ENCODE data around the gene KRTAP13-4.

Gene KRTAP13-4, protein sequence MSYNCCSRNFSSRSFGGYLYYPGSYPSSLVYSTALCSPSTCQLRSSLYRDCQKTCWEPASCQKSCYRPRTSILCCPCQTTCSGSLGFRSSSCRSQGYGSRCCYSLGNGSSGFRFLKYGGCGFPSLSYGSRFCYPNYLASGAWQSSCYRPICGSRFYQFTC
- 0 reads per million in 9 experiments for total RNA-seq

DNA sequence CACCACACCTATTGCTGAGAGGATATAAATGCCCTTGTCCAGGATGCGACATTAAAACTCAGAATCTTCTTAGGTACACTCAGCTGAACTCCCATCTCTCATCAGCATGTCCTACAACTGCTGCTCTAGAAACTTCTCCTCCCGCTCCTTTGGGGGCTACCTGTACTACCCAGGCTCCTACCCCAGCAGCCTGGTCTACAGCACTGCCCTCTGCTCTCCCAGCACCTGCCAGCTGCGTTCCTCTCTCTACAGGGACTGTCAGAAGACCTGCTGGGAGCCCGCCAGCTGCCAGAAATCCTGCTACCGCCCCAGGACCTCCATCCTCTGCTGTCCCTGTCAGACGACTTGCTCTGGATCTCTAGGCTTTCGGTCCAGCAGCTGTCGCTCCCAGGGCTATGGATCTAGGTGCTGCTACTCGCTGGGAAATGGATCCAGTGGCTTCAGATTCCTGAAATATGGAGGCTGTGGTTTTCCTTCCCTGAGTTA is at the start of gene KRTAP13-4:
Gene KRTAP13-4, plus strand, starts transcription at position 51 of the 486 bp plus-strand sequence. Its CDS starts 56 bp downstream, at position 107.
- ATAC-seq (replicated peaks) (no peak), DNase-seq (no peak)
- H3K4me3 Mint-ChIP-seq, result no peak within 1 kb of the TSS
- no peaks in the 10 kb centered on the region for H3K27me3 Mint-ChIP-seq
- H3K36me3 Mint-ChIP-seq (ENCODE audit: insufficient read depth), result no peaks in the 10 kb centered on the region
- H3K9me3 Mint-ChIP-seq, result peaks cover 7 to 8% of the 10 kb centered on the region in 2 donors
- no peak within 1 kb of the TSS for H3K27ac Mint-ChIP-seq
- no peaks in the 10 kb centered on the region for H3K4me1 Mint-ChIP-seq (ENCODE audit: low read depth in 2 of 2)

- Mint-ChIP-seq H3K27me3 (no peaks in the 10 kb centered on the region), H3K27ac (no peak overlapping the region), H3K4me3 (no peak overlapping the region), H3K36me3 (ENCODE audit: insufficient read depth) (no peaks in the 10 kb centered on the region), H3K4me1 (ENCODE audit: low read depth in 2 of 2) (no peaks in the 10 kb centered on the region), H3K9me3 (peaks cover 7 to 8% of the 10 kb centered on the region in 2 donors)
- DNase-seq (no peak), ATAC-seq (replicated peaks) (no peak)
Observed at GRCh38 chr21:30382201-30382600, 47.8 kb upstream of the KRTAP13-4 start.

- Mint-ChIP-seq H3K27ac (no peak overlapping the region), H3K9me3 (peaks cover 10 to 11% of the 10 kb centered on the region in 2 donors), H3K4me3 (no peak overlapping the region), H3K4me1 (ENCODE audit: low read depth in 2 of 2) (no peaks in the 10 kb centered on the region), H3K36me3 (ENCODE audit: insufficient read depth) (no peaks in the 10 kb centered on the region), H3K27me3 (no peaks in the 10 kb centered on the region)
- DNase-seq, result no peak
- ATAC-seq (replicated peaks), result no peak
Observed at GRCh38 chr21:30391492-30392025, 38.5 kb upstream of the KRTAP13-4 start.

DNA sequence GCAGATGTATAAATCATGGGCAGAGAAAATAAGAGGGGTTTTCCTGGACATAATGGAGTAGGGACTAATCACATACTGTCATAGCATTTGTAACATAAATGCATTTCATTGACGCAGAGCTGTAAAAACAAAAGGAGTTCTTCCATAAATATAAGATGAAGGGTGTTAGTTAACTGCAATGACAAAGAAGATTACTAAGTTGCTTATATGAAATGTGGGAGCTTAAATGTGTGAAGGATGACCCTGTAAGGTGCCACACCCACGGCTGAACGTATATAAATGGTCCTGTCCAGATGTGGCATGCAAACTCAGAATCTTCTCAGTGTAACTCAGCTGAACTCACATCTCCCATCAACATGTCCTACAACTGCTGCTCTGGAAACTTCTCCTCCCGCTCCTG is 34.3 kb upstream of the KRTAP13-4 start, which contains the start of gene KRTAP13-1:
Gene KRTAP13-1, plus strand, starts transcription at position 301 of the 400 bp plus-strand sequence. Its CDS starts 56 bp downstream, at position 357.
- Mint-ChIP-seq H3K27ac (no peak within 1 kb of the TSS), H3K9me3 (peaks cover 2 to 7% of the 10 kb centered on the region in 2 donors), H3K4me3 (no peak within 1 kb of the TSS), H3K36me3 (ENCODE audit: insufficient read depth) (no peaks in the 10 kb centered on the region), H3K27me3 (no peaks in the 10 kb centered on the region), H3K4me1 (ENCODE audit: low read depth in 2 of 2) (no peaks in the 10 kb centered on the region)
- no peak for ATAC-seq (replicated peaks)
- DNase-seq, result no peak

DNA sequence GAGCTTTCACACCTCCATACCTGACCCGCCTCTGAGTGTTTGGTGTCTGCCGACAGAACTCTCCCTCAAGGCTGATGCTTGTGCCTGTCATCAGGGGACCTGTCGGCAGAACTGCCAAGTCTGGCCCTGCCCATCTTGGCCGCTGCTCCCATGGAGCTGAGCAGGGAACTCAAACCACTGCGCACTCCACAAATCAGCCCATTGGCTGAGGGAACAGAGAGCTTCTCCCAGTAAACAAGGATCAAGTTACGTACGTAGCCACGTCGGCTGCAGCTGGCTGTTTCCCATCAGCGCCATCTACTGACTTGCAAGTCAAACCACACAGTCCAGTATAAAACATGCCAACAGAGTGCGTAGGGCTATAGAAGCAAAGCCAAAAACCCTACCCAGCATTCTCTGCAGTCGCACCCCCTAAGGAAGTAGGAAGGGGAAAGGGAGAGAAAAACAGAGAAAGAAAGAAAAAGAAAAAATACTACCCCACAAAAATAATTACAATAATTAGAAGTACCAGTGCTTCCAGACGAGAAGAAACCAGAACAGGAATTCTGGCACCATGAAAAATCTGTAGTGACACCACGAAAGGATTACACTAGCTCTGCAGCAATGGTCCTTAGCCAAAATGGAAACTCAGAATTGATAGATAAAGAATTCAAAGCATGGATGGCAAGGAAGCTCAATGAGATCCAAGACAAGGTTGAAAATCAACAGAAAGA is 21.1 kb upstream of the KRTAP13-4 start:
- Mint-ChIP-seq H3K9me3 (peaks cover 5 to 14% of the 10 kb centered on the region in 2 donors), H3K4me1 (ENCODE audit: low read depth in 2 of 2) (no peaks in the 10 kb centered on the region), H3K4me3 (no peak overlapping the region), H3K36me3 (ENCODE audit: insufficient read depth) (no peaks in the 10 kb centered on the region), H3K27me3 (no peaks in the 10 kb centered on the region), H3K27ac (no peak overlapping the region)
- DNase-seq, result no peak
- no peak for ATAC-seq (replicated peaks)

DNA sequence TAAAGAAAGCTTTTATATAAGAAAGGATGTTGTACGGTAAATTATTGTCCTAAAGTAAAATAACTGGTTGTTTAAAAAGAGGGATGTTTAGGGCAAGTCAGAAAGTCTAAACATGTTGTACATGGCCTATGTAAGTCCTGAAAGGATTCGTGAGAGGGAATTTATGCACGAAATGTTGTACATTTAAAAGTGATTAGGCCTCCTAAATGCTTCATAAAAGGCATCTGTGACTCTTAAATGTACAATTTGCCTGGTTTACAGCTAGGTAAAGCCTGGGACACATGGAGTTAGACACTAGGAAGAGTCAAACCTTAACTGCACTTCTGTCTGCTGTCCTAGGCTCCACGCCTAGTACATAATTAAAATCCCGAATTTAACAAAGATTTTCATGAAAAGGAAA is 14.0 kb upstream of the KRTAP13-4 start:
- Mint-ChIP-seq H3K27me3 (no peaks in the 10 kb centered on the region), H3K9me3 (peaks cover 0 to 2% of the 10 kb centered on the region in 2 donors), H3K27ac (no peak overlapping the region), H3K4me3 (no peak overlapping the region), H3K4me1 (ENCODE audit: low read depth in 2 of 2) (no peaks in the 10 kb centered on the region), H3K36me3 (ENCODE audit: insufficient read depth) (no peaks in the 10 kb centered on the region)
- no peak for ATAC-seq (replicated peaks)
- DNase-seq, result no peak

DNA sequence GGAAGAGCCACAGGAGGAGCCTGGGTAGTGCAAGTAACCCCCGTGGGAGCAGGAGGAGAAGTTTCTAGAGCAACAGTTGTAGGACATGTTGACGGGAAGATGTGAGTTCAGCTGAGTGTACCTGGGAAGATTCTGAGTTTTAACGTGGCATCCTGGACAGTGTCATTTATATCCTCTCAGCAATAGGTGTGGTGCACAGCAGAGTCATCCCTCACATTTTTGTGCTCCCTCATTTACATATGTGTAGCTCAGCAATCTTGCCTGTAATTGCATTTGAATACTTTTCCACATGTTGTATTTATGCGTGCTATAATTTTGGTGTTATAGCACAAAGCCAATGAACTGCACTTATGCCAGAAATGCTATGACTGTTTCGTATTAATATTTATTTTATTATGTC is 4.2 kb upstream of the KRTAP13-4 start, which contains the start of gene KRTAP13-3:
Gene KRTAP13-3, minus strand, starts transcription at position 101 of the 400 bp plus-strand sequence. Its CDS starts 14 bp downstream, at position 87.
- no peaks in the 10 kb centered on the region for H3K27me3 Mint-ChIP-seq
- peaks cover 4 to 7% of the 10 kb centered on the region in 2 donors for H3K9me3 Mint-ChIP-seq
- H3K27ac Mint-ChIP-seq, result no peak within 1 kb of the TSS
- H3K4me1 Mint-ChIP-seq (ENCODE audit: low read depth in 2 of 2), result no peaks in the 10 kb centered on the region
- no peak within 1 kb of the TSS for H3K4me3 Mint-ChIP-seq
- no peaks in the 10 kb centered on the region for H3K36me3 Mint-ChIP-seq (ENCODE audit: insufficient read depth)
- ATAC-seq (replicated peaks) (no peak), DNase-seq (no peak)

DNA sequence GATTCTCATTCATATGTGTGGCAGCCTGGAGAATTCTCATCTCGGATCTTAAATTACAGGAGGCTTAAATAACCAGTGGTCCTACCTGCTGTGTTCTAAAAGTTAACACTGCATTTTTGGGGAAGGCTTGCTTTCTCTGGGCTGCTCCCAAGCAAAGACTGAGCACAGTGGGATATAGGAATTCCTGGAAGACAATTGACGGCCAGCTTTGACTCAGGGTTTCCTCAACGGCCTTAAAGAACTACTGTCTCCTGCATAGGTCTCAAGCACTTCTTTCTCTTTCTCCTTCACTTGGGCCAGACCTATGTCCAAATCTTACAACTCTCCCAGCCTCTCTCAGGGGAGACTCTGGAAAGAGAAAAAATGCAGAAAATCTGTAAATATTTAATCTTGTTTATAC is 3.3 kb upstream of the KRTAP13-4 start:
- Mint-ChIP-seq H3K36me3 (ENCODE audit: insufficient read depth) (no peaks in the 10 kb centered on the region), H3K27ac (no peak overlapping the region), H3K4me3 (no peak overlapping the region), H3K9me3 (peaks cover 7 to 8% of the 10 kb centered on the region in 2 donors), H3K27me3 (no peaks in the 10 kb centered on the region), H3K4me1 (ENCODE audit: low read depth in 2 of 2) (no peaks in the 10 kb centered on the region)
- no peak for DNase-seq
- ATAC-seq (replicated peaks), result no peak

DNA sequence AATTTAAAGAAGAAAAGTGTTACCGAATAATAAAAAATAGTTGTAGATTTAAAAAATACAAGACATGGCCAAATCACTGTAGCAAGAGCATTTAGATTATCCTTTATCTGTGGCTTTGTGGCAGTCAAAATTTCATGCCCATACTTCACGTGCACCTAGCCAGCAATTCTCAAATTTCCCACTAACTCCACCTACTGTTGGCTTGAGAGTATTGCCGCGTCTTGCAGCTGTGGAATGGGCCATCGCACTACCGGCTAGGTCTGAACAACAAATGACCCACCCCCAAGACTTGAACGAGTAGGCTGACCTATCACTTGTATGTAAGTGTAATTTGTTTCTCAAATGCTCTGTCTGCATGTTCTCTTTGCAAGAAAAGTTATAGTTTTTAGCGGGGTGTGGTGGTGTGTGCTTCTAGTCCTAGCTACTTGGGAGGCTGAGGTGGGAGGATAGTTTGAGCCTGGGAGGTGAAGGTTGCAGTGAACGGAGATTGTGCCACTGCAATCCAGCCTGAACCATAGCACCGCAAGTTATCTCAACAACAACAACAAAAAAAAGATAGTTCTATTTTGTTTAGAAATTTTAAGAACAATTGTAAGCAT is 4.1 kb downstream of the KRTAP13-4 start:
- Mint-ChIP-seq H3K36me3 (ENCODE audit: insufficient read depth) (no peaks in the 10 kb centered on the region), H3K9me3 (peaks cover 4 to 7% of the 10 kb centered on the region in 2 donors)
- no peak for DNase-seq

GRCh38 chr21:30437010-30437565 is 7.1 kb downstream of the KRTAP13-4 start:
- Mint-ChIP-seq H3K4me3 (no peak overlapping the region), H3K36me3 (ENCODE audit: insufficient read depth) (no peaks in the 10 kb centered on the region), H3K4me1 (ENCODE audit: low read depth in 2 of 2) (no peaks in the 10 kb centered on the region), H3K9me3 (peaks cover 0 to 8% of the 10 kb centered on the region in 2 donors), H3K27me3 (no peaks in the 10 kb centered on the region), H3K27ac (no peak overlapping the region)
- ATAC-seq (replicated peaks) (no peak), DNase-seq (no peak)

More for the DNA sequence above, 4.1 kb downstream of the KRTAP13-4 start:
- no peak for ATAC-seq (replicated peaks)
- H3K4me1 Mint-ChIP-seq (ENCODE audit: low read depth in 2 of 2), result no peaks in the 10 kb centered on the region
- no peaks in the 10 kb centered on the region for H3K27me3 Mint-ChIP-seq
- H3K27ac Mint-ChIP-seq, result no peak overlapping the region
- no peak overlapping the region for H3K4me3 Mint-ChIP-seq

DNA sequence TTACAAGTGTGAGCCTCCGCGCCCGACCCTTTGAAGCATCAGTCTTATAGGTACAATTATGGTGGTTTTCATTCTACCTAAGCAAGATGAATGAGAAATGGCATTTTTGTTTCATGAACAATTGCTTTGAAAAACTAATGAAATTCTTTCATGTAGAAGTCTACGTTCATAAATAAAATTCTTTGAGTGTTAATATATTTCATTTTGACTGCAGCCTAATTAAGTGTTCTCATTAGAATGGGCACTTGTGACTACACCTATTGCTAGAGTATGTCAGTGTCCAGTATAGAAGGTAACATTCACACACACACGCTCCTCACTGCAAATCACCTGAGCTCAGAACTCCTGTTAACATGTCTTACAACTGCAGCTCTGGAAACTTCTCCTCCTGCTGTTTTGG is 10.0 kb downstream of the KRTAP13-4 start, which contains the start of gene KRTAP15-1:
Gene KRTAP15-1, plus strand, starts transcription at position 301 of the 400 bp plus-strand sequence. Its CDS starts 53 bp downstream, at position 354.
- H3K9me3 Mint-ChIP-seq, result peaks cover 0 to 8% of the 10 kb centered on the region in 2 donors
- no peak within 1 kb of the TSS for H3K4me3 Mint-ChIP-seq
- H3K27ac Mint-ChIP-seq, result no peak within 1 kb of the TSS
- no peaks in the 10 kb centered on the region for H3K36me3 Mint-ChIP-seq (ENCODE audit: insufficient read depth)
- DNase-seq (no peak), ATAC-seq (replicated peaks) (no peak)
- no peaks in the 10 kb centered on the region for H3K4me1 Mint-ChIP-seq (ENCODE audit: low read depth in 2 of 2)
- H3K27me3 Mint-ChIP-seq, result no peaks in the 10 kb centered on the region

- H3K36me3 Mint-ChIP-seq (ENCODE audit: insufficient read depth), result no peaks in the 10 kb centered on the region
- H3K4me1 Mint-ChIP-seq (ENCODE audit: low read depth in 2 of 2), result no peaks in the 10 kb centered on the region
- ATAC-seq (replicated peaks) (no peak), DNase-seq (no peak)
- H3K27ac Mint-ChIP-seq, result no peak overlapping the region
- H3K9me3 Mint-ChIP-seq, result peaks cover 0 to 11% of the 10 kb centered on the region in 2 donors
- no peaks in the 10 kb centered on the region for H3K27me3 Mint-ChIP-seq
- no peak overlapping the region for H3K4me3 Mint-ChIP-seq
Observed at GRCh38 chr21:30443226-30443625, 13.2 kb downstream of the KRTAP13-4 start.

GRCh38 chr21:30444204-30444603 is 14.2 kb downstream of the KRTAP13-4 start:
- no peaks in the 10 kb centered on the region for H3K4me1 Mint-ChIP-seq (ENCODE audit: low read depth in 2 of 2)
- H3K27me3 Mint-ChIP-seq, result no peaks in the 10 kb centered on the region
- no peak for DNase-seq
- no peak for ATAC-seq (replicated peaks)
- H3K27ac Mint-ChIP-seq, result no peak overlapping the region
- no peak overlapping the region for H3K4me3 Mint-ChIP-seq
- H3K36me3 Mint-ChIP-seq (ENCODE audit: insufficient read depth), result no peaks in the 10 kb centered on the region
- H3K9me3 Mint-ChIP-seq, result peaks cover 0 to 11% of the 10 kb centered on the region in 2 donors

All from effector memory CD8-positive, alpha-beta T cell (primary cell).